ENCODE data around the gene ANKRD33B. TPM values are rescaled to one million over a fixed set of nuclear protein-coding genes. Genes with fewer than 3 reads are reported as not detected.
"Not testable (repeated sequence)": the region's sequence is repeated elsewhere in the genome, so short reads cannot be mapped to it uniquely, and the experiment has no call there.

The ANKRD33B gene
- total and polyA plus RNA-seq, 5 experiments from 2014 or later, result 0.06 to 1.2 (median 1.1) TPM; not detected in 2

DNA sequence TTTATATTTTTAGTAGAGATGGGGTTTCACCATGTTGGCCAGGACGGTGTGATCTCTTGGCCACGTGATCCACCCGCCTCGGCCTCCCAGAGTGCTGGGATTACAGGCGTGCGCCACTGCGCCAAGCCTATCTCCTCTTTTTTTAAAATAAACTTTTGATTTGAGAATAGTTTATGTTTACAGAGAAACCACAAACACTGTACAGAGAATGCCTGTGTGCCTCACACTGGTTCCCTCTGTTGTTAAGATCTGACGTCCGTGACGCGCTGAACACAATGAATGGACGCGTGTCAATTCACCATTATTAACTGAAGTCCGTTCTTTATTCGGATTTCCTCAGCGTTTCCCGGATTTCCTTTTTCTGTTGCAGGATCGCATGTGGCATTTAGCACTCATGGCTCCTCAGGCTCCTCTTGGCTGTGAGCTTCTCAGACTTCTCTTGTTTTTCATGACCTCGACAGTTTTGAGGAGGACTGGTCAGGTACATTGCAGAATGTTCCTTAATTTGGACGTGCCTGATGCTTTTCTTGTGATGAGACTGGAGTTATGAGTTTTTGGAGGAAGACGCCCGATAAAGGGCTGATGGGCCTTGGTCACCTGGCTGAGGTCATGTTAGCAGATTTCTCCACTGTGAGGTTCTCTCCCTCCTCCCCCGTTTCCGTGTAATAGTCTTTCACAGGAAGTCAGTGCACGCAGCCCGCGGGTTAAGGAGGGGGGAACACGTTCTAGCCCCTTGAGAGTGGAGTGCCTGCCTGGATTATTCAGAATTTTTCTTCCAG lies 69.6 kb downstream of the ANKRD33B start:
- Mint-ChIP-seq H3K4me3 (peak overlapping the region in 9 of 10 donors; percentile 1 to 76 (median 55)), H3K27ac (peak overlapping the region in 9 of 10 donors; percentile 41 to 93 (median 75)), H3K27me3 (peaks cover 0 to 17% (median 11%) of the 10 kb centered on the region in 5 donors), H3K9me3 (peaks cover 0 to 2% (median 0%) of the 10 kb centered on the region in 9 donors), H3K4me1 (peaks cover 13 to 62% (median 20%) of the 10 kb centered on the region in 4 donors), H3K36me3 (no peaks in the 10 kb centered on the region)
- peak; percentile 40 to 80 for ATAC-seq
- peak in 6 of 10 donors; percentile 5 to 36 (median 26) for DNase-seq
- POLR2A ChIA-PET, result interaction anchor here (1.0 kb wide), 1 partner anchor 188 kb away, joined by 3 read pairs; no protein-coding TSS in a partner anchor

DNA sequence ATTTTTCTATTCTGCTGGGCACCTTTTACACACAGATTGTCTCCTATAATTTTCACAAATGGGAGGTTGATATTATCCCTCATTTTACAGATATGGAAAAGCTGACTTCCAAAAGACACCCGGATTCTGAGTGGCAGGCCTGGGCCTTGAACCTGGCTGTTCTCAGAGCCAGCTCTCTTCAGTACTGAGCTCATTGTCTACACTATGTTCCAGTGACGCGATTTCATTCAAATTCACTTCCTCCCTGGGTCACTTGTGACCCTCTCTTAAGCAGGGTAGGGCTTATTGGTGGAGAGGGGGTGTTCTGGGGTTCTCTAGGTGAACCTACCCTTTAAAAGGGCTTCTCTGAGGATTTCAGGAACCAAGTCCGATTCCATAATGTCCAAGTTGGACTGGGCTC lies 70.2 kb downstream of the ANKRD33B start:
- H3K9me3 Mint-ChIP-seq, result peaks cover 0 to 4% (median 0%) of the 10 kb centered on the region in 9 donors
- H3K4me1 Mint-ChIP-seq, result peaks cover 13 to 62% (median 20%) of the 10 kb centered on the region in 4 donors
- H3K27ac Mint-ChIP-seq, result peak overlapping the region in 9 of 10 donors; percentile 41 to 93 (median 75)
- POLR2A ChIA-PET, result interaction anchor here (1.0 kb wide), 1 partner anchor 189 kb away, joined by 3 read pairs; no protein-coding TSS in a partner anchor
- H3K4me3 Mint-ChIP-seq, result peak overlapping the region in 8 of 10 donors; percentile 49 to 76 (median 56)
- no peak for DNase-seq
- H3K36me3 Mint-ChIP-seq, result no peaks in the 10 kb centered on the region
- ATAC-seq, result peak; percentile 15 to 54
- H3K27me3 Mint-ChIP-seq, result peaks cover 0 to 13% (median 6%) of the 10 kb centered on the region in 5 donors

DNA sequence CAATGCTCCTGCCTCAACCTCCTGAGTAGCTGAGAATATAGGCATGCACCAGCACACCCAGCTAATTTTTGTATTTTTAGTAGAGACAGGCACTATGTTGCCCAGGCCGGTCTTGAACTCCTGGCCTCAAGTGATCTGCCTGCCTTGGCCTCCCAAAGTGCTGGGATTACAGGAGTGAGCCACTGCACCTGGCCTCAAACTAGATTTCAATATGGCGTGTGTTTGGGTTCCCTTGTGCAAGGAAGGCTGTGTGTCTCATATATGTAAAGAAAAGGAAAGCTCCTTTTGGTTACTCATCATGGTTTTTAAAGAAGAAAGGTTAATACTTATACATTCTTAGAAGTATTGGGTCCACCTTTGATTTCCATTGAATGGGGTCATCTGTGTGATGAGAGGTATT lies 70.7 kb downstream of the ANKRD33B start:
- ATAC-seq (no peak), DNase-seq (no peak)
- H3K9me3 Mint-ChIP-seq, result peaks cover 0 to 4% (median 0%) of the 10 kb centered on the region in 9 donors
- peaks cover 0 to 8% (median under 1%) of the 10 kb centered on the region in 5 donors for H3K27me3 Mint-ChIP-seq
- no peaks in the 10 kb centered on the region for H3K36me3 Mint-ChIP-seq
- POLR2A ChIA-PET, result interaction anchor here (1.0 kb wide), 1 partner anchor 189 kb away, joined by 3 read pairs; no protein-coding TSS in a partner anchor
- peak overlapping the region in 2 of 10 donors; percentile 49 to 57 for H3K4me3 Mint-ChIP-seq
- peak overlapping the region in 7 of 10 donors; percentile 25 to 82 (median 62) for H3K27ac Mint-ChIP-seq
- peaks cover 13 to 58% (median 20%) of the 10 kb centered on the region in 4 donors for H3K4me1 Mint-ChIP-seq

DNA sequence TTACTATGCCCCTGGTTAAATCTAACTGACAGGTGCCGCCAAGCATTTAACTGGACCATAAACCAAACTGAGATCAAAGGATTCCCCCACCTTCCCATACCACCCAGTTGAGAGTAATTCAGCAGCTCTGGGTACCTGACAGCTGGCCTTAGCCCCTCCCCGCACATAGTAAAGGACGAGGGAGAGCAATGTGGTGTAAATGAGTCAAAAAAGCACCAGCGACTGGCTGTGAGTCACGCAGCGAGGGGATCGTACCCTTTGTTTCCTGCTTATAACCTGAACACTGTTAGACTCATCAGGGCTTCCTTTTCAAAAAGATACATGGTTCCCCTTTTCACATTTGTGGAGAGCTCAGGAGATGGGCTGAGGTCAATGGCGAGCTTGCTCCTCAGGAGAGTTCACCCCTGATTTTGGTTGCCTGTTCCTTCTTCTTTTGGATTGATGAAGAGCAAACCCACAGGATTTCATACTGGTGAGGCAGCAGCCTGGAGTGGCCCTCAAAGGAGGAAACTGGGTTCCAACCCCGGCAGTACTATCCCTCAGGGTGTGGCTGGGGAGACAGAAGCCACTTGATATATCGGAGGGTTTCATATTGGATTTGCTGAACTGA lies 71.5 kb downstream of the ANKRD33B start:
- DNase-seq (peak in 1 of 10 donors; percentile 48), ATAC-seq (peak in 1 of 2 donors; percentile 74)
- Mint-ChIP-seq H3K27ac (peak overlapping the region in 7 of 10 donors; percentile 39 to 89 (median 77)), H3K4me3 (peak overlapping the region in 5 of 10 donors; percentile 19 to 54 (median 30)), H3K27me3 (peaks cover 0 to 6% (median 0%) of the 10 kb centered on the region in 5 donors), H3K9me3 (peaks cover 0 to 8% (median 2%) of the 10 kb centered on the region in 9 donors), H3K4me1 (peaks cover 13 to 56% (median 20%) of the 10 kb centered on the region in 4 donors), H3K36me3 (no peaks in the 10 kb centered on the region)
- POLR2A ChIA-PET, result interaction anchor here (0.6 kb wide), 1 partner anchor 42 kb away, joined by 7 read pairs; no protein-coding TSS in a partner anchor

DNA sequence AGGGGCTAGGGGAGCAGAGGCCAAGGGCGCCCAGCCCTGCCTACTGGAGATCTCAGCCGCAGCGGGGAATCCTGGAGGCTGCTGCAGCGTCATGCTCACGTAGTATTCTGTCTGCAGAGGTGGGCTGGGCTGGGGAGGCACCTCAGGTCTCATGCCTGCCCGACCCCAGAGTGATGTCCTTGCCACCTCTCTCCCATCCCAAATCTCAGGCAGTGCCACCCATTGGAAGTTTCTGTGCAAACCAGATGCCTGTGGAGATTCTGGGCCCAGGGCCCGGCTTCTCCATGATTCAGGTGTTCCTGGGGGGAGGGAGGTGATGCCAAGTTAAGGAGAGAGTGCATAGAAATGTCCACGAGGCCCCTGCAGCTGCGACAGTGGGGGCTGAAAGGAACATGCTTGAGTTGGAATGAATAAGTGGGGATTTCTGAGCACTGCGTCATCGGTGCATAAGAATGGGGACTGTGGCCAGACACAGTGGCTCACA lies 72.0 kb downstream of the ANKRD33B start:
- peaks cover 0 to 6% (median 0%) of the 10 kb centered on the region in 5 donors for H3K27me3 Mint-ChIP-seq
- no peak for DNase-seq
- ATAC-seq, result no peak
- no peaks in the 10 kb centered on the region for H3K36me3 Mint-ChIP-seq
- H3K27ac Mint-ChIP-seq, result peak overlapping the region in 4 of 10 donors; percentile 20 to 89 (median 78)
- POLR2A ChIA-PET, result no interaction called here
- peaks cover 0 to 8% (median 2%) of the 10 kb centered on the region in 9 donors for H3K9me3 Mint-ChIP-seq
- H3K4me3 Mint-ChIP-seq, result peak overlapping the region in 1 of 10 donors; percentile 54
- H3K4me1 Mint-ChIP-seq, result peaks cover 13 to 51% (median 20%) of the 10 kb centered on the region in 4 donors

DNA sequence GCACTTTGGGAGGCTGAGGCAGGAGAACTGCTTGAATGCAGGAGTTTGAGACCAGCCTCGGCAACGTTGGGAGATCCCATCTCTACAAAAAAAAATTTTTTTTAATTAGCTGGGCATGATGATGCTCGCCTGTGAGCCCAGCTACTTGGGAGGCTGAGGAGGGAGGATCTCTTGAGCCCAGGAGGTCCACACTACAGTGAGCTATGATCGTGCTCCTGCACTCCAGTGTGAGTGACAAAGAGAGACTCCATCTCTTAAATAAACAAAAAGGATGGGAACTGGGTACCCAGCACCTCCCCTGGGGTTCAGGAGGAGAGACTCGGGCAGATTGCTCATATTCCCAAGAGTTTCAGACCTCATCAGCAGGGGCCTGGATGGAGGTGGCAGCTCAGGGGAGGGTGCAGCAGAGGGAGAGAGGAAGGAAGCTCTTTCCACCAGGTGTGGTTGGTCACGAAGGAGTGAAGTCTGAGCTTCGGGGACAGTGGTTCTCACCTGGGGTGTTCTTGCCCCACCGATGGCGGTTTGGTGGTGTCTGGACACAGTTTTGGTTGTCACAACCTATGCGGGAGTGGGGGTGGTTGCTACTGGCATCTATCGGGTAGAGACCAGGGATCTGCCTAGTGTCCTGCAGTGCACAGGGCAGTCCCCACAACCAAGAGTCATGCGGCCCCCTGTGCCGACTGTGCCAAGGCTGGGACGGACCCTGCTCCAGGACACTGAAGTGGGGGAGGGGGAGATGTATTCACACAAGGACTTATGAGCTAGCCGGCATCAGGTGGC lies 72.7 kb downstream of the ANKRD33B start:
- Mint-ChIP-seq H3K4me3 (no peak overlapping the region), H3K9me3 (peaks cover 0 to 8% (median 2%) of the 10 kb centered on the region in 9 donors), H3K4me1 (peaks cover 13 to 44% (median 20%) of the 10 kb centered on the region in 4 donors), H3K36me3 (no peaks in the 10 kb centered on the region), H3K27ac (peak overlapping the region in 3 of 10 donors; percentile 6 to 29 (median 16)), H3K27me3 (peaks cover 0 to 6% (median 0%) of the 10 kb centered on the region in 5 donors)
- no peak for DNase-seq
- POLR2A ChIA-PET, result no interaction called here
- ATAC-seq, result no peak

DNA sequence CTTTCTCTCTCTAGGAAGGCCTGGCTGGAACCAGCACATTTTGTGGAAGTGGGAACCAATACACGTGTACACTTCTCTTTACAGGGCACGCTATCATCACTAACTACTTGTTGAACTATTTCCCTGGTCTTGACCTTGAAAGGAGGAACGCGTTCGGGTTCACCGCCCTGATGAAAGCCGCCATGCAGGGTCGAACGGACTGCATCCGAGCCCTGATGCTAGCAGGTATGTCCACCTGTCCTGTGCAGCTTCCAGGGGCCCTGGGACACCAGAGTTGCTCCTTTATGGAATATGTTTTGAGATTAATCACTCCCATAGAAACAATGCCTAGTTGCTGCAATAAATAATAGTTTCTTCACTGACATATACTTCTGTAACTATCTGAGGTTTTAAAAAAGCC lies 74.1 kb downstream of the ANKRD33B start:
- ATAC-seq, result no peak
- peaks cover 0 to 6% (median 0%) of the 10 kb centered on the region in 5 donors for H3K27me3 Mint-ChIP-seq
- POLR2A ChIA-PET, result no interaction called here
- H3K4me3 Mint-ChIP-seq, result no peak overlapping the region
- H3K36me3 Mint-ChIP-seq, result no peaks in the 10 kb centered on the region
- peaks cover 0 to 8% (median 2%) of the 10 kb centered on the region in 9 donors for H3K9me3 Mint-ChIP-seq
- H3K4me1 Mint-ChIP-seq, result peaks cover 13 to 38% (median 20%) of the 10 kb centered on the region in 4 donors
- H3K27ac Mint-ChIP-seq, result peak overlapping the region in 2 of 10 donors; percentile 19 to 73
- DNase-seq, result no peak

DNA sequence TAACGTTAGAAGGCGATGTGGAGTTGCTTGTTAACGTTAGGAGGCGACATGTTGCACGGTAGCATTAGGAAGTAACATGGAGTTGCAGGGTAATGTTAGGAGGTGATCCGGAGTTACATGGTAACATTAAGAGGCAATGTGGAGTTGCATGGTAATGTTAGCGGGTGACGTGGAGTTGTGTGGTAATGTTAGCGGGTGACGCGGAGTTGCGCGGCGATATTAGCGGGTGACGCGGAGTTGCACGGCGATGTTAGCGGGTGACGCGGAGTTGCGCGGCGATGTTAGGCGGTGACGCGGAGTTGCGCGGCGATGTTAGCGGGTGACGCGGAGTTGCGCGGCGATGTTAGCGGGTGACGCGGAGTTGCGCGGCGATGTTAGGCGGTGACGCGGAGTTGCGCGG lies 74.9 kb downstream of the ANKRD33B start:
- ATAC-seq, H3K36me3 Mint-ChIP-seq, H3K27me3 Mint-ChIP-seq, H3K4me3 Mint-ChIP-seq, DNase-seq, H3K9me3 Mint-ChIP-seq, POLR2A ChIA-PET: not testable (repeated sequence)
- H3K4me1 Mint-ChIP-seq, result peaks cover 9 to 35% (median 16%) of the 10 kb centered on the region in 4 donors
- H3K27ac Mint-ChIP-seq, result peak overlapping the region in 2 of 10 donors; percentile 47 to 73

DNA sequence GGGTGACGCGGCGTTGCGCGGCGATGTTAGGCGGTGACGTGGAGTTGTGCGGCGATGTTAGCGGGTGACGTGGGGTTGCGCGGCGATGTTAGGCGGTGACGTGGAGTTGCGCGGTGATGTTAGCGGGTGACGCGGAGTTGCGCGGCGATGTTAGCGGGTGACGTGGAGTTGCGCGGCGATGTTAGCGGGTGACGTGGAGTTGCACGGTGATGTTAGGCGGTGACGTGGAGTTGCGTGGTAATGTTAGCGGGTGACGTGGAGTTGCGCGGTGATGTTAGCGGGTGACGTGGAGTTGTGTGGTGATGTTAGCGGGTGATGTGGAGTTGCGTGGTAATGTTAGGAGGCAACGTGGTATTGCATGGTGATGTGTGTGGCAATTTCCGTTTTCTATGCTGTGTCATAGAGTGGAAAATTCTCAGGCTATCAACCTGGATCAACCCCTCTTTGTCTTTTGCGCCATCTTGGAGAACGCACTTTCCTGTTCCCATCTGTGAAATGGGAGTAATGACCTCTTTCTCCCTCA lies 76.0 kb downstream of the ANKRD33B start:
- Mint-ChIP-seq H3K36me3 (peaks cover 0 to 5% (median 0%) of the 10 kb centered on the region in 3 donors), H3K27me3 (peaks cover 0 to 3% (median 2%) of the 10 kb centered on the region in 5 donors), H3K27ac (peak overlapping the region in 2 of 10 donors; percentile 19 to 63), H3K4me3 (no peak overlapping the region), H3K4me1 (peaks cover 5 to 34% (median 10%) of the 10 kb centered on the region in 4 donors), H3K9me3 (peaks cover 0 to 8% (median 2%) of the 10 kb centered on the region in 9 donors)
- no peak for DNase-seq
- ATAC-seq, result no peak
- POLR2A ChIA-PET, result no interaction called here

DNA sequence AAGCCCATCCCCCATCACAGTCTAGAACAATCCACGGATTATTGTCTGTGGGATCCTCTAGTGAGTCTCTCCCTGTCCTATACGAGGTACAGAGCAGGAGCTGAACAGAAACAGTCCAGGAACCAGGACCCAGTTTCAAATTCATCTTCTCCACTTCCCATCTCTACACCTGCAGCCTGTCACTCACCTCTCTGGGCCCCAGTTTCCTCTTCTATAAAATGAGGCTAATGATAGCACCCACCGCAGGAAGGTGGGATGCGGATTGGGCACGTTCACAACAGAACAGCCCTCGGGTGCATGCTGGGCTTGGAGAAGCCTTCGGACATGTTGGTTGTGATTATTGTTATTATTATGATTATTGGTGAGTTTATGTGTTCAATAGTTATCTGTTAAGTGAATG lies 78.5 kb downstream of the ANKRD33B start:
- Mint-ChIP-seq H3K27me3 (peaks cover 0 to 3% (median 2%) of the 10 kb centered on the region in 5 donors), H3K9me3 (peaks cover 0 to 8% (median 2%) of the 10 kb centered on the region in 9 donors), H3K4me3 (no peak overlapping the region), H3K4me1 (peaks cover 0 to 18% (median 2%) of the 10 kb centered on the region in 4 donors), H3K27ac (no peak overlapping the region), H3K36me3 (peaks cover 0 to 5% (median 0%) of the 10 kb centered on the region in 3 donors)
- DNase-seq, result no peak
- POLR2A ChIA-PET, result no interaction called here
- ATAC-seq, result no peak

DNA sequence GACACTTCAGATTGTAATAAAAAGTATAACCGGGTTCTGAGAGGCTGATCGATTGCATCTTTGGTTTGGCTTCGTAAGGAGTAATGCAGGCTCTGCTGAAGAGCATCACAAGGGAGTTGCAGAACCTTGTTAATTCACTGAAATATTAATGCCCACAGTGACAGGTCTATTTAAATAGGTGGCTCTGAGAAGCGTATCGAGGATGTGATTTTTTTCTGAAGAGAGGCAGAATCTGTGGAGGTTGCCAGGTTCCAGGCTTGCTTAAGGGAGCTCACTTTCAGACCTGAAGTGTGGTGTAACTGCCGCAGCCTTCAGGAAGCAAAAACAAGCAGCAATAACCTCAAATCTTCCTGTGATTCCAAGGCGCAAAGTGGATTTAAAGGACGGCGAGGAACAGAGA lies 80.3 kb downstream of the ANKRD33B start:
- Mint-ChIP-seq H3K9me3 (peaks cover 0 to 6% (median 0%) of the 10 kb centered on the region in 9 donors), H3K4me3 (no peak overlapping the region), H3K27ac (peak overlapping the region in 1 of 10 donors; percentile 24), H3K36me3 (peaks cover 0 to 5% (median 0%) of the 10 kb centered on the region in 3 donors), H3K4me1 (peaks cover 0 to 18% (median 2%) of the 10 kb centered on the region in 4 donors), H3K27me3 (peaks cover 0 to 3% (median 2%) of the 10 kb centered on the region in 5 donors)
- ATAC-seq, result no peak
- POLR2A ChIA-PET, result no interaction called here
- no peak for DNase-seq
